HG02938 (cell line): ENCODE measurements around the gene SLC19A1.

Source experiments
- ATAC-seq: cut with Tn5 transposase; IDR thresholded peaks from one replicate; pipeline ENCODE4 v1.9.1; 2021; ENCODE audit warnings: mild to moderate bottlenecking, moderate library complexity; ENCODE audit not compliant: unreplicated experiment

The SLC19A1 gene

GRCh38 chr21:45448810-45449657 lies 93.2 kb downstream of the SLC19A1 start:
- ATAC-seq, result no peak

- ATAC-seq, result no peak
Observed at GRCh38 chr21:45448283-45448809, 93.9 kb downstream of the SLC19A1 start.
